Hematopoietic multipotent progenitor cell (in vitro differentiated cells): Measurements from ENCODE around the gene IMMT. TPM values are rescaled to one million over a fixed set of nuclear protein-coding genes. Genes with fewer than 3 reads are reported as not detected.

Experiments used
- DNase-seq, 3 donors: peaks; one replicate each; pipeline ENCODE4 v3.0.0-alpha.2; 2011 to 2015; ENCODE audit warnings: low read depth in 2 of 3, low spot score in 2 of 3
- small RNA-seq: library from RNA; depleted of rRNA; stranded (forward); fragments of <200 nt; gene quantifications from one replicate; pipeline ENCODE3, GENCODE V24; 2012
- total RNA-seq: library from RNA; depleted of rRNA; stranded (reverse); fragments of >200 nt; gene quantifications from one replicate; pipeline ENCODE4 v1.2.3, GENCODE V29; 2012

The IMMT gene
- total RNA-seq, 1 donor, result 36.1 TPM

DNA sequence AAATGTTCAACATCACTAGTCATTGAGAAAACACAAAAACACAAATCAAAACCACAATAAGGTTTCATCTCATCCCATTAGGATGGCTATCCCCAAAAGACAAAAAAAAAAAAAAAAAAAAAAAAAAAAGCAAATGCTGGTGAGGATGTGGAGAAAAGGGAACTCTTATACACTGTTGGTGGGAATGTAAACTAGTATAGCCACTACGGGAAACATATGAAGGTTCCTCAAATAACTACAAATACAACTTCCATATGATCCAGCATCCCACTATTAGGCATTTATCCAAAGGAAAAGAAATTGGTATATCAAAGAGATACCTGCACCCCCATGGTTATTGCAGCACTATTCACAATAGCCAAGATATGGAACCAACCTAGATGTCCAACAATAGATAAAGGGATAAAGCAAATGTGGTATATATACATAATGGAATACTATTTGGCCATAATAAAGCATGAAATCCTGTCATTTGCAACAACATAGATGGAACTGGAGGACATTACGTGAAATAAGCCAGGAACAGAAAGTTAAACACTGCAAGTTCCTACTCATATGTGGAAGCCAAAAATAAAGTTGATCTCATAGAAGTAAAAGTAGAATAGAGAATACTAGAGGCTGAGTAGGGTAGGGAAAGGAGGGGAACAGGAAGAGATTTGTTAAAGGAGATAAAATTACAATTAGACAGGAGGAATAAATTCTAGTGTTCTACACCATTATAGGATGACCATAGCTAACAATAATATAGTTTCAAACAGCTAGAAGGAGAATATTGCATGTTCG, 98.0 kb downstream of the IMMT start:
- no peak for DNase-seq

DNA sequence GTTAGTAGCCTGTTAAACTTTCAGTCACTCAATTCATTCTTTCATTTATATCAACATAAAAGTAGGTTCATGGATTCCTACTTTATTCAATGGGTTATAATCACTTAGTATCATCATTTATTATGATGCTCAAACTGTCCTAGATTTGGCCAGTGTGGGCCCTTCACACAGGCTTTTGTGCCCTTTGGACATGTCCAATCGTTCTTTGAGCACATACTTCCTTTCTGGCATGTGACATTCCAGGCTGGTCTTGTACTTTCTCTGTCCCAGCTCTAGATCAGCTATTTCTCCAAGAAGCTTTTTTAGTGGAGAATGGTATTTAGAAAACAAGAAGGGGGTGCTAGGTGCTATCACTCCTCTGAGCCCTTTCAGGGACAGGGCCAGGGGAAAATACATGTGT, 101.0 kb downstream of the IMMT start:
- no peak for DNase-seq

Small RNAs within 50 kb of the gene (small RNA-seq; reads per million reads assigned to genes)
- gene MIR4779 (not detected), gene RF00019 (not detected), gene SNORD94 (184 reads per million, percentile 98 among the genes with 10 or more reads in this experiment)

Other genes with a start within 250 kb of the IMMT start
- gene POLR1A, start 89.6 kb downstream of the IMMT start, total RNA-seq, result 19.1 TPM
- gene PTCD3, start 89.2 kb downstream of the IMMT start, total RNA-seq, result 53.9 TPM
- 28.3 TPM for gene MRPL35, start 4.0 kb upstream of the IMMT start, total RNA-seq
- under 0.01 TPM for gene REEP1, start 142.2 kb upstream of the IMMT start, total RNA-seq
- 31.8 TPM for gene KDM3A, start 245.9 kb upstream of the IMMT start, total RNA-seq